Pancreas (tissue), 10 donors: Measurements from ENCODE around the gene CENPK. TPM values are rescaled to one million over a fixed set of nuclear protein-coding genes. Genes with fewer than 3 reads are reported as not detected.

ENCODE experiments used
- ATAC-seq, 4 donors: fragments of 200-7000 bp; cut with Tn5 transposase; one replicate each; pipeline versions ENCODE4 v1.8.0 to v1.9.1; 2020; ENCODE audit warnings: mild to moderate bottlenecking in 4 of 4, moderate library complexity in 4 of 4
- DNase-seq, 6 donors: peaks; one replicate each; pipeline ENCODE4 v3.0.0-alpha.2; 2020
- FAIRE-seq: peaks from 2 replicates; lab custom pipeline; 2012; peaks lifted over from hg19 to GRCh38; lab: Jason Lieb, UNC
- H3K27ac ChIP-seq, 4 donors: fragments of 200-600 bp; sonication (generic); 1 replicate in 3 of 4; 2 replicates in 1 of 4; pipeline versions ENCODE4 v1.5.0 to v1.8.0; 2020
- H3K27me3 ChIP-seq, 4 donors: fragments of 200-600 bp; one replicate each; pipeline ENCODE4 v1.8.0; 2021
- H3K36me3 ChIP-seq, 3 donors: fragments of 200-600 bp; sonication (generic) in 1 of 3; one replicate each; pipeline versions ENCODE4 v1.5.0 to v1.8.0; 2020 to 2021
- H3K4me1 ChIP-seq, 3 donors: fragments of 200-600 bp; one replicate each; pipeline ENCODE4 v1.8.0; 2021
- H3K4me3 ChIP-seq, 4 donors: fragments of 200-600 bp; sonication (generic) in 2 of 4; one replicate each; pipeline versions ENCODE4 v1.5.0 to v1.8.0; 2020 to 2021
- H3K9me3 ChIP-seq, 4 donors: fragments of 200-600 bp; one replicate each; pipeline ENCODE4 v1.8.0; 2021
- WGBS, 2 donors: extraction: QIAGEN DNeasy Blood & Tissue Kit; methylation state at CpG; one replicate each; pipeline ENCODE4 v1.1.7; 2013; 5-methylcytosine and 5-hydroxymethylcytosine counted together
- intact Hi-C, 3 donors: fragments of 100-400 bp; cut with DNase I; formaldehyde crosslinking; loops; one replicate each; pipeline versions ENCODE4 v1.11.1 to v1.14.2; 2022
- polyA plus RNA-seq, 2 donors: library from polyadenylated mRNA; stranded (reverse); fragments of 200-250 nt; gene quantifications; one replicate each; pipeline ENCODE4 v1.2.3, GENCODE V29; 2013
- total RNA-seq, 6 donors: library from RNA; stranded (reverse); fragmentation: NEBNext Ultra II Directional in 4 of 6; extraction: Animal tissue kit (Norgen Biotek cat#: 25700) in 4 of 6; gene quantifications; one replicate each; pipeline versions ENCODE4 v1.2.1 to v1.2.4, GENCODE V29; 2021 to 2023
- TF ChIP-seq, protein P1 (sequence below), 4 donors: fragments of 200-600 bp; sonication (generic) in 3 of 4; IDR thresholded peaks; one replicate each; pipeline versions ENCODE4 v1.5.0 to v1.8.0; 2021; ENCODE audit warnings: antibody characterized with exemption in 4 of 4
- donor health status: healthy with polysubstance abuse.
- donor health status: DM: no; HTN: no; CAD: no; lungs with moderate emphysema.
- donor health status: DM: no; HTN: no; CAD: no.
- donor health status: control.
- donor health status: control.
- donor health status: Bipolar disorder and iron deficiency.
- donor health status: DM: yes; HTN: yes; CAD: no.
- donor health status: DM: no; HTN: no; CAD: no.
- donor health status: DM: no; HTN: no; CAD: no.
- donor health status: DM: yes; HTN: yes; CAD: no.

Gene CENPK
- total and polyA plus RNA-seq, 8 donors, result 0.28 to 1.3 (median 0.61) TPM

DNA sequence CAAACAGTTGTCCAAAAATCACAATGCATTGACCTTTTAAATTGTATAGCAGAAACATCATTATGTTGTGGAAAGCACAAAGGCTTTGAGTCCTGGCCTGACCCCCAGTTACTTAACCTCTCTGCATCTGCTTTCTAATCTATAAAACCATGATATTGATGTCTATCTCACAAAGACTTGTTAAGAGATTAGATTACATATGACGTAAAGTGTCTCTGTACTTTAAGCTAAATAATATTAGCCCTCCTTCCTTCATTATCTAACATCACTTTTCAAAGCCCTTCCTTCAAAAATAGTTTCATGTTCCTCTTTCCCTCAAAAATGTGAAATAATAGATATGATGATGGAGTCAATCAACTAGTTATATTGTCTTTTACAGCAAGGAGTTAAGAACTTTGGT, 84.6 kb downstream of the CENPK start:
- no peak for ATAC-seq
- TF ChIP-seq, protein P1, sequence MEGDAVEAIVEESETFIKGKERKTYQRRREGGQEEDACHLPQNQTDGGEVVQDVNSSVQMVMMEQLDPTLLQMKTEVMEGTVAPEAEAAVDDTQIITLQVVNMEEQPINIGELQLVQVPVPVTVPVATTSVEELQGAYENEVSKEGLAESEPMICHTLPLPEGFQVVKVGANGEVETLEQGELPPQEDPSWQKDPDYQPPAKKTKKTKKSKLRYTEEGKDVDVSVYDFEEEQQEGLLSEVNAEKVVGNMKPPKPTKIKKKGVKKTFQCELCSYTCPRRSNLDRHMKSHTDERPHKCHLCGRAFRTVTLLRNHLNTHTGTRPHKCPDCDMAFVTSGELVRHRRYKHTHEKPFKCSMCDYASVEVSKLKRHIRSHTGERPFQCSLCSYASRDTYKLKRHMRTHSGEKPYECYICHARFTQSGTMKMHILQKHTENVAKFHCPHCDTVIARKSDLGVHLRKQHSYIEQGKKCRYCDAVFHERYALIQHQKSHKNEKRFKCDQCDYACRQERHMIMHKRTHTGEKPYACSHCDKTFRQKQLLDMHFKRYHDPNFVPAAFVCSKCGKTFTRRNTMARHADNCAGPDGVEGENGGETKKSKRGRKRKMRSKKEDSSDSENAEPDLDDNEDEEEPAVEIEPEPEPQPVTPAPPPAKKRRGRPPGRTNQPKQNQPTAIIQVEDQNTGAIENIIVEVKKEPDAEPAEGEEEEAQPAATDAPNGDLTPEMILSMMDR (IDR thresholded peaks at IDR 0.05), result no peak
- Histone ChIP-seq H3K4me3 (no peak overlapping the region), H3K27ac (no peak overlapping the region), H3K36me3 (no peaks in the 10 kb centered on the region), H3K4me1 (peaks cover 1 to 14% (median 9%) of the 10 kb centered on the region in 3 donors), H3K27me3 (no peaks in the 10 kb centered on the region), H3K9me3 (no peaks in the 10 kb centered on the region)
- DNase-seq, result no peak
- 43 to 66% methylated on average over 1 of the region's 1 CpG for WGBS, 2 donors
- no peak for FAIRE-seq
- intact Hi-C loops, result no loop called here

DNA sequence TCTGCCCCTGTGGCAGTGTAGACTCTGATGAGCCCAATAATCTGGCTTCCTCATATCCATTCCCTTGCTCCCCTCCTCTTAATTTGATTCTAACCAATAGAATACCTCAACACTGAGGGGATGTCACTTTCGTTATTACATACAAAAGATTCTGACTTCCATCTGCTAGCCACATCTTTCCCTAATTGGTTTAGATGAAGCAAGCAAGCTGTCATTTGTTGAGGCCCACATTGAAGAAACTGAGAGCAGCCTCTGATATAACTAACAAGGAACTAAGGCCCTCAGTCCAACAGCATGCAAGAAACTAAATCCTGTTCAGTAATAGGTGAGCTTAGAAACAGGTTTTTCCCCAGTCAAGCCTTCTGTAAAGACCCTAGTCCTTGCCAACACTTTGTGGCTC, 87.1 kb downstream of the CENPK start:
- ATAC-seq, result no peak
- 58 to 83% methylated on average over 1 of the region's 1 CpG for WGBS, 2 donors
- no peak overlapping the region for H3K27ac ChIP-seq
- TF ChIP-seq, protein P1 (IDR thresholded peaks at IDR 0.05), result no peak
- no peaks in the 10 kb centered on the region for H3K27me3 ChIP-seq
- FAIRE-seq, result no peak
- H3K36me3 ChIP-seq, result no peaks in the 10 kb centered on the region
- DNase-seq, result no peak
- no peak overlapping the region for H3K4me3 ChIP-seq
- intact Hi-C loops, result no loop called here
- no peaks in the 10 kb centered on the region for H3K9me3 ChIP-seq
- H3K4me1 ChIP-seq, result peaks cover 0 to 7% (median 3%) of the 10 kb centered on the region in 3 donors

- no peaks in the 10 kb centered on the region for H3K9me3 ChIP-seq
- H3K27ac ChIP-seq, result no peak overlapping the region
- H3K36me3 ChIP-seq, result no peaks in the 10 kb centered on the region
- 78 to 87% methylated on average over 4 of the region's 4 CpGs for WGBS, 2 donors
- FAIRE-seq (no peak), ATAC-seq (no peak), DNase-seq (no peak)
- H3K4me3 ChIP-seq, result no peak overlapping the region
- intact Hi-C loops, result no loop called here
- TF ChIP-seq, protein P1 (IDR thresholded peaks at IDR 0.05), result no peak
- peaks cover 0 to 3% (median 0%) of the 10 kb centered on the region in 3 donors for H3K4me1 ChIP-seq
- H3K27me3 ChIP-seq, result no peaks in the 10 kb centered on the region
Observed at GRCh38 chr5:65475336-65475735, 87.6 kb downstream of the CENPK start.

GRCh38 chr5:65474130-65474711, 88.7 kb downstream of the CENPK start:
- no peaks in the 10 kb centered on the region for H3K9me3 ChIP-seq
- TF ChIP-seq, protein P1 (IDR thresholded peaks at IDR 0.05), result no peak
- no peaks in the 10 kb centered on the region for H3K4me1 ChIP-seq
- 63 to 65% methylated on average over 3 of the region's 3 CpGs for WGBS, 2 donors
- FAIRE-seq (no peak), ATAC-seq (no peak), DNase-seq (no peak)
- no peaks in the 10 kb centered on the region for H3K36me3 ChIP-seq
- no peaks in the 10 kb centered on the region for H3K27me3 ChIP-seq
- H3K4me3 ChIP-seq, result no peak overlapping the region
- intact Hi-C loops, result no loop called here
- H3K27ac ChIP-seq, result no peak overlapping the region

- no peaks in the 10 kb centered on the region for H3K9me3 ChIP-seq
- H3K27ac ChIP-seq, result no peak overlapping the region
- no peak overlapping the region for H3K4me3 ChIP-seq
- H3K36me3 ChIP-seq, result no peaks in the 10 kb centered on the region
- FAIRE-seq (no peak), DNase-seq (no peak), ATAC-seq (no peak)
- TF ChIP-seq, protein P1 (IDR thresholded peaks at IDR 0.05), result no peak
- intact Hi-C loops, result no loop called here
- WGBS, 2 donors, result 40 to 62% methylated on average over 3 of the region's 3 CpGs
- H3K4me1 ChIP-seq, result no peaks in the 10 kb centered on the region
- no peaks in the 10 kb centered on the region for H3K27me3 ChIP-seq
Observed at GRCh38 chr5:65468633-65469032, 94.3 kb downstream of the CENPK start.
